SU-DHL-6 (cell line): ENCODE data around the gene CDH23.

Experiments
- H2AFZ ChIP-seq: fragments of 200-600 bp; sonication (generic); 2 replicates; pipeline ENCODE4 v1.6.1; 2014; ENCODE audit warnings: low read depth, mild to moderate bottlenecking, moderate library complexity, mixed read lengths, antibody characterized with exemption, low read length; ENCODE audit not compliant: severe bottlenecking
- H3F3A ChIP-seq: fragments of 200-600 bp; shearing (Covaris generic); 2 replicates; pipeline ENCODE4 v1.6.0; 2016; ENCODE audit warnings: antibody characterized with exemption, mild to moderate bottlenecking; ENCODE audit not compliant: insufficient read depth
- H3K27ac ChIP-seq: fragments of 200-600 bp; sonication (generic); 2 replicates; pipeline ENCODE4 v1.5.1; 2016; ENCODE audit warnings: low read depth, mild to moderate bottlenecking, low read length, moderate library complexity, mixed read lengths
- H3K27me3 ChIP-seq: fragments of 200-600 bp; sonication (generic), shearing (Covaris generic); 2 replicates; pipeline ENCODE4 v1.6.0; 2014; ENCODE audit warnings: mild to moderate bottlenecking, low read length
- H3K36me3 ChIP-seq: fragments of 200-600 bp; sonication (generic); 2 replicates; pipeline ENCODE4 v1.6.1; 2014; ENCODE audit warnings: mild to moderate bottlenecking, low read length, mixed read lengths
- H3K4me2 ChIP-seq: fragments of 300-600, 200-600 bp; shearing (Covaris generic), sonication (generic); 2 replicates; pipeline ENCODE4 v1.6.0; 2014; ENCODE audit warnings: low read length, low read depth, mild to moderate bottlenecking; ENCODE audit not compliant: poor library complexity, severe bottlenecking
- H3K4me3 ChIP-seq: fragments of 200-600 bp; sonication (generic); 2 replicates; pipeline ENCODE4 v1.5.1; 2014; ENCODE audit warnings: antibody characterized with exemption, low read length, mild to moderate bottlenecking, mixed read lengths; ENCODE audit not compliant: insufficient read depth, poor library complexity, severe bottlenecking
- H3K79me2 ChIP-seq: fragments of 200-600 bp; sonication (generic); 2 replicates; pipeline ENCODE4 v1.6.1; 2014; ENCODE audit warnings: mild to moderate bottlenecking, low read length, moderate library complexity; ENCODE audit not compliant: insufficient read depth
- H3K9ac ChIP-seq: fragments of 200-600 bp; sonication (generic); 2 replicates; pipeline ENCODE4 v1.7.0; 2014; ENCODE audit warnings: mild to moderate bottlenecking, low read length
- H3K9me2 ChIP-seq: fragments of 200-600 bp; sonication (generic); replicated peaks from 2 replicates; pipeline ENCODE4 v1.6.1; 2014; ENCODE audit warnings: low read length; ENCODE audit not compliant: insufficient read depth
- H3K9me3 ChIP-seq: fragments of 200-600 bp; sonication (generic); 2 replicates; pipeline ENCODE4 v1.6.1; 2014; ENCODE audit warnings: low read length, mixed read lengths; ENCODE audit not compliant: insufficient read depth
- H4K20me1 ChIP-seq: fragments of 200-600 bp; sonication (generic); 2 replicates; pipeline ENCODE4 v1.6.1; 2014; ENCODE audit warnings: low read depth, mild to moderate bottlenecking, antibody characterized with exemption, low read length, moderate library complexity, mixed read lengths
- CTCF ChIP-seq: fragments of 200-600 bp; sonication (generic); IDR thresholded peaks from one replicate; pipeline ENCODE4 v1.5.1; 2017; ENCODE audit warnings: antibody characterized with exemption, mild to moderate bottlenecking, low read length, moderate library complexity; ENCODE audit not compliant: insufficient read depth, poor library complexity, severe bottlenecking
- EZH2phosphoT487 ChIP-seq: fragments of 200-600 bp; sonication (generic), shearing (Covaris generic); conservative IDR thresholded peaks from 2 replicates; pipeline ENCODE4 v1.6.1; 2018; ENCODE audit warnings: mild to moderate bottlenecking, antibody characterized with exemption, low read length, moderate library complexity, mixed read lengths

Gene CDH23

GRCh38 chr10:71842856-71843686 is 446.4 kb downstream of the CDH23 start:
- no peak overlapping the region for H3K4me2 ChIP-seq

GRCh38 chr10:71844084-71844483 is 447.4 kb downstream of the CDH23 start:
- H3K36me3 ChIP-seq, result no peaks in the 10 kb centered on the region
- H3K27ac ChIP-seq, result no peak overlapping the region
- peaks cover 15% of the 10 kb centered on the region for H3K79me2 ChIP-seq
- H3K9ac ChIP-seq, result no peak overlapping the region
- H3F3A ChIP-seq, result no peaks in the 10 kb centered on the region
- no peak for TF ChIP-seq EZH2phosphoT487
- TF ChIP-seq CTCF, result no peak
- H3K4me3 ChIP-seq, result no peak overlapping the region
- no peaks in the 10 kb centered on the region for H3K9me2 ChIP-seq
- H3K27me3 ChIP-seq, result no peaks in the 10 kb centered on the region
- H3K4me2 ChIP-seq, result no peak overlapping the region
- H2AFZ ChIP-seq, result no peak overlapping the region
- H3K9me3 ChIP-seq, result no peaks in the 10 kb centered on the region
- peaks cover 23% of the 10 kb centered on the region for H4K20me1 ChIP-seq

More at GRCh38 chr10:71842856-71843686, 446.4 kb downstream of the CDH23 start:
- H2AFZ ChIP-seq, result no peak overlapping the region
- no peaks in the 10 kb centered on the region for H3K9me2 ChIP-seq
- H3K36me3 ChIP-seq, result no peaks in the 10 kb centered on the region
- no peak overlapping the region for H3K4me3 ChIP-seq
- H3K9me3 ChIP-seq, result no peaks in the 10 kb centered on the region
- H3F3A ChIP-seq, result no peaks in the 10 kb centered on the region
- TF ChIP-seq EZH2phosphoT487 (no peak), CTCF (no peak)
- H3K27ac ChIP-seq, result no peak overlapping the region
- H3K27me3 ChIP-seq, result no peaks in the 10 kb centered on the region
- peaks cover 12% of the 10 kb centered on the region for H3K79me2 ChIP-seq
- no peak overlapping the region for H3K9ac ChIP-seq
- peaks cover 24% of the 10 kb centered on the region for H4K20me1 ChIP-seq

GRCh38 chr10:71844695-71845094 is 448.0 kb downstream of the CDH23 start:
- Histone ChIP-seq H3F3A (no peaks in the 10 kb centered on the region), H4K20me1 (peaks cover 23% of the 10 kb centered on the region), H3K4me2 (no peak overlapping the region), H3K27me3 (no peaks in the 10 kb centered on the region), H3K36me3 (no peaks in the 10 kb centered on the region), H2AFZ (no peak overlapping the region), H3K4me3 (no peak overlapping the region), H3K9ac (no peak overlapping the region), H3K9me2 (no peaks in the 10 kb centered on the region), H3K27ac (no peak overlapping the region), H3K9me3 (no peaks in the 10 kb centered on the region), H3K79me2 (peaks cover 21% of the 10 kb centered on the region)
- no peak for TF ChIP-seq EZH2phosphoT487
- TF ChIP-seq CTCF, result no peak
